Cerebellar nuclear complex (tissue), 1 donor: ENCODE results near the gene NPB.
"Not testable (repeated sequence)": the region's sequence is repeated elsewhere in the genome, so short reads cannot be mapped to it uniquely, and the experiment has no call there.

ENCODE experiments used
- DNase-seq, 2 experiments: peaks; one replicate each; lab custom pipeline; 2025; lab: John Stamatoyannopoulos, UW

NPB gene

GRCh38 chr17:81912441-81913309, 10.6 kb downstream of the NPB start:
- DNase-seq: no peak

DNA sequence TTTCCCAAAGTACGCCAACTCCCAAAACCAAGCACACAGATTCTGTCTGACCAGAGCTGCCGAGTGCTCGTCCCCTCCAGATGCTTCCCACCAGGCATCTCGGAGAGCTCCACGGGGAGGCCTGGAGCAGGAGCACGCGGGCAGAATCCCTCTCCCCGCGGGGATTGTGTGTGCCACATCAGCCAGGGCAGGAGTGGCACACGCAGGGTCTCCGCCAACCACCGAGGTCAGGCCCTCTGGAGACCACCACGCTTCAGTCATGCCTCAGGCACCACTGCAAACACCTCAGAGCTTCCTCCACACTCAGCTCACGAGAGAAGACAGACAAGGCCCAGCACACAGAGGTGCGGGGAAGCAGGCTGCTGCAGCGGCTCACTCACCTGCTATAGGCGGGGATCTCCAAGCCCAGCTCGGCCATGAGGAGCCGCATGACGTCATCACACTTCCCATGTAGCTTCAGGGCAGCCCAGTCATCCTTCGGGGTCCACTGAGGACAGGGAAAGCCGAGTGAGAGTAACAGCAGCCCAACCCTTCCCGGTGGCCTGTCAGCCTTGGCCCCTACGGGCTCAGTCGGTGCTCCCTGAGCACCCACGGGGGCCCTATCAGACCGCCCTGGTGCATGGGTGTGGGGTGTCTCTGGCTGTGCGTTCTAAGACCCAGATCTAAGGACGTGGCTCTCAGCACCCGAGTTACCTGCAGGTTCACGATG, 11.5 kb downstream of the NPB start:
- no peak for DNase-seq

- no peak for DNase-seq
Measured at GRCh38 chr17:81914103-81914850, 12.2 kb downstream of the NPB start.

DNA sequence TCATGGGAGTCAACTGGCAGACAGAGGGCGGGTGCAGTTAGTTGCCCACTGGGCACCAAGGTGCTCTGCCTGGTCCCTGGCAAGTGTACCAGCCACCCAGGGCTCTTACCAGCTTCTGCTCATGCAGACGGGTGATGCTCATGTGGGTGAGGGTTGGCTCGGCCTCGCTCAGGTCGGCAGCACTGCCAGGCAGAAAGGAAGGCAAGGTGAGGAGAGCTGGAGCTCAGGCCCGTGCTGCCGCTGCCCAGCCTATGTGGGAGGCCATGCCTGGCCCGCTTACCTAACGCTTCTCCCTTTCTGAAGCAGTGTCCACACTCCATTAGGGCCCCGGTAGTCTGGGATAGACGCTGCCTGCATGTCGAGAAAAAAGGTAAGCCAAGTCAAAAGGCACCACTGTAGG, 13.3 kb downstream of the NPB start:
- DNase-seq: no peak

DNA sequence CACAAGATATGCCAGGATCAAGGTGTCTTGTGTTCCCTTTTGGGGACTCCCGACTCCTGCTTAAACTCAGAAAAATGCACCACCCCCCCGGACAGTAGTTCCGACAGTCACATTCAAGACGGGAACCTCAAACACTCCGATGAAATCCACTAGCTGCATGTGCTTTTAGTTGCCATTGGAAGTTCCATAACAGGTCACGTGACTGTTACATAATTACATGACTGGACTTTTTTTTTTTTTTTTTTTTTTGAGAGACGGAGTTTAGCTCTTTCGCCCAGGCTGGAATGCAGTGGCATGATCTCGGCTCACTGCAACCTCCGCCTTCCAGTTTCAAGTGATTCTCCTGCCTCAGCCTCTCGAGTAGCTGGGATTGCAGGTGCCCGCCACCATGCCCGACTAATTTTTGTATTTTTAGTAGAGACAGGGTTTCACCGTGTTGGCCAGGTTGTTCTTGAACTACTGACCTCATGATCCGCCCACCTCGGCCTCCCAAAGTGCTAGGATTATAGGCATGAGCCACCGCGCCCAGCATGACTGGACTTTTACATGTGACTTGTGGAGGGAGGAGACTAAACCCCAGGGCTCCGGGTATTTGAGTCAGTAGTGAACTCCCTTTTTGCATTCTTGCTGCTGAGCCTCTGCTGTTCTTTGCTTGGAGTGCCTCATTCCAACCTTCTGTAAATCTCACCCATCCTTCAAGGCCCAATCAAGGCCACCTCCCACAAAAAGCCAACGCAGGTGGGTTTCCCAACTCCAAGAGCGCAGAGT, 14.4 kb downstream of the NPB start:
- DNase-seq: no peak

DNA sequence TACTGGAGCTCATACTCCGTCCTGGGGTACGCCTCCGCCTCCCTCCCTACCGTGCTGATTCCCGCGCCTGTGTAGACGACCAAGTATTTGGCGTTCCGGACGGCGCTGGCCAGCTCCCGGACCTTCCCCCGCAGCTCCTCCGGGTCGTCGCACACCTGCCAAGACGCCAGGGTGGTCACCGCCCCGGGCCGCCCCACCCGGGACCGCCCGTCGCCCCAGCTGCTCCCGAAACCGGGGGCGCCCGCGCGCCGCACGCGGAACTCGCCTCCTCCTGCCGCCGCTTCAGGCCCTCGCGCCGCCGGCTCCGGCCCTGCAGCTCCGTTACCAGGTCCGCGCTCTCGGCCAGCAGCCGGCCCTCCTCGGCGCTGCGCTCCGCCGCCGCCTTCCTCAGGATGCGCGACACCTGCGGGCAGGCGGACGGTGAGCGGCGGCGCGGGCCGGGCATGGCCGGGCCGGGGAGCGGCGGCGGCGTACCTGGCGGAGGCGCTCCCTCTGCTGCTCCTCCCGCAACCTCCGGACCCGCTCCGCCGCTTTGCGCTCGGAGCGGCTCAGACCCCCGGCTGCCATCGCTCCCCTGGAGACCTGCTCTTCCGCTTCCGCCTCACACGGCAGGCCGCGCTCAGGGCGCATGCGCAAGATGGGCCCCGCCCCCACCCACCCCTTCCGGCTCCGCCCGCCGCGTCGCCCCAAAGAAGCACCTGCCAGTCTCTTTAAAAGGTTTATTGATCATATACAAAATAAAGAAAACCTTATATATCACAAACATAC, 15.7 kb downstream of the NPB start, which contains the start of gene SIRT7:
SIRT7 (minus strand) TSS at position 612 of the 768 bp plus-strand sequence; CDS start at position 567, 45 bp downstream.
- DNase-seq: peak in 1 of 2 experiments; percentile 68

- DNase-seq: not testable (repeated sequence)
Measured at GRCh38 chr17:81918333-81918669, 16.3 kb downstream of the NPB start.

DNA sequence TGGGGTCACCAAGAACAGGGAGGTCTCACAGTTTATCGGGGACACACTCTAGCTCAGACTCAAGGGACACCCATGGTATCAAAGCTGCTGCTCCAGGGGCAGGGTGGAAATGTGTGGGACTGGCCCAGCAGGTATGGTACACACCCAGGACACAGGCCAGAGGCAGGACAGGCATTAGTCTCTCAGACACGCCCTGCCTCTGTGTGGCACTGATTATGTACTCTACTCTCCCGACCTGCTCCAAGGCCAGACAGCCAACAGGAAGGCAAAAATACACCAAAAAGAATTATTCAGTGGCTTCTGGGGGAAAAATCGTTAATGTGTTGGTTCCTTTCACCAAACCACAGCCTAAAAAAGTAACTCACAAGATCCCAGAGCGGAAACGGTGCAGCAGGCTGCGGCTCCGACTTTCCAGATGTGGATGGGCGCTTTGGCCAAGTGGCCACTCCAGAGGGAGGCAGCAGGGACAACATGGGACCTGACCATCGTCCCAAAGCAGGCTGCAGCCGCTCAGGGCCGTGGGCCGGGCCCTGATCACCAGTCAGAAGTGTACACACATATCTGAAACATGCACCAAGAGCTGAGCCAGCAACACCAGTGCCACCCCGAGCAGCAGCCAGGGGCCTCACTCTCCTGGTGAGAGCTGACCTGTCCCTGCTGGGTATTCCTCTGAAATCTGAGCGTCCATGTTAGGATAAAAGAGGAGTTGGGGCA, 17.0 kb downstream of the NPB start:
- DNase-seq: no peak

DNA sequence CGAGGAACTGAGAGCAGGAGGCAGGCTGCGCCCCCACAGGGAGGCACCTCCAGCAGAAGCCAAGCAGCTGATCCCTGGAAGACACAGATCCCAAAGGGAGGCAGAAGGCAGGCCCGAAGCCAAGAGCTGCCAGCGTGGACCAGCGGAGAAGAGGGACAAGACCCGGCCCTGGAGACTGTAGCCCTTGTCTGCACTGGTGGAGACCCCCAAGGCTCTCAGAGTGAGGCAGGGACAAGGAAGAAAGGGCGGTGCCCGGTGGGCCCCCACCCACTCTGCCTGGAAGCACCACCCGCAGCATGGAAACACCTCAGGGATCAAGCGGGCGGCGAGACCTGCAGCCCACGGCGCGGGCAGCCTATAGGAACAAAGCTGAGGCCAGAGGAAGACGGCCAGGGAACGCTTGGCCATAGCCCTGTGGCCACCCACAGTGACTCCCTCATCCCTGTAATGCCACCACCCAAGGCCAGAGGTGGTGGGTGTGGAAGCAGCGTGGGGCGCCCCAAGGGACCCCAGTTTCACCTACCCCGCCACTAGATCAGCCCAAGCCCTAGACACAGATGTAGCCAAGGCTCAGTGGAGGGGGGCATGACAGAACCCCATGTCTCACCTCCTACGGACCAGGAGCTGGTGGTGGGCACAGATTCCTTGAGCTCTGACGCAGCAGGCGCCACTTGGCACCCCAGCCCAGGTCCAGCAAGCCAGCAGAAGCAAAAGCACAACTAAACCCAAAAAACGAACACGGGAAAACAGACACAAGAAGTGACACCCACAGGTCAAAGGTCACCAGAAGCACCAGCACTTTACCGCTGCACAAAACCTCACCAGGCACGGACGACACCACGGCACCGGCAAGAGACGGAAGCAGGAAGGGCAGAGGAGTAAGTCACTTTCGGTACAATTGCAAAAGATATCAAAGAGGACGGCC, 18.8 kb downstream of the NPB start:
- no peak for DNase-seq

- DNase-seq: no peak
Measured at GRCh38 chr17:81921537-81921862, 19.5 kb downstream of the NPB start.

DNA sequence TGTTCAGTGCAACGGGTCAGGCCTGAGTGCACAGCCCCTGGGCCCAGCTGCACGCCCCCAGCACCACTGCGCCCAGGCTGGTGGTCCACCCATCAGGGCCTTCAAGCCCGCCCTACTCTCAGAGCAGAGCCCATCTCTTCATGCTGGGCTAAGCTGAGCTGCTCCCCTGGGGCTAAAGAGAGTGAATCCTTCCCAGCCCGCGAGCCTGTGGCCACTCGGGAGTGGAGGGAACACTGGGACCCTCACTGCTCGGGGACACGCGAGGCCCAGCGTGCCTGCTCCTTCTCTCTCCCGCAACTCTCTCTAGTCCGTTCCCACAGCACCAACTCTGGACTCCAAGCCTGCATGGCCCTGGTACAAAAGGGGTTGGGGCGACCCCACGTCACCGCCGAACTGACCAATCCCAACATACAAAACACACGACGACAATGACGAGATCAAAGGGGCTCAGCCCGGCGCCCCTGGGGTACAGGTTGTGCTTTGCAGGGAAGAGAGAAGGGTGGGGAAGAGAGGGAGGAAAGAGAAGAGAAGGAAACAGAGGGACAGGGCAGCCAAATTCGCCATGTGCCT, 20.0 kb downstream of the NPB start:
- DNase-seq: no peak

DNA sequence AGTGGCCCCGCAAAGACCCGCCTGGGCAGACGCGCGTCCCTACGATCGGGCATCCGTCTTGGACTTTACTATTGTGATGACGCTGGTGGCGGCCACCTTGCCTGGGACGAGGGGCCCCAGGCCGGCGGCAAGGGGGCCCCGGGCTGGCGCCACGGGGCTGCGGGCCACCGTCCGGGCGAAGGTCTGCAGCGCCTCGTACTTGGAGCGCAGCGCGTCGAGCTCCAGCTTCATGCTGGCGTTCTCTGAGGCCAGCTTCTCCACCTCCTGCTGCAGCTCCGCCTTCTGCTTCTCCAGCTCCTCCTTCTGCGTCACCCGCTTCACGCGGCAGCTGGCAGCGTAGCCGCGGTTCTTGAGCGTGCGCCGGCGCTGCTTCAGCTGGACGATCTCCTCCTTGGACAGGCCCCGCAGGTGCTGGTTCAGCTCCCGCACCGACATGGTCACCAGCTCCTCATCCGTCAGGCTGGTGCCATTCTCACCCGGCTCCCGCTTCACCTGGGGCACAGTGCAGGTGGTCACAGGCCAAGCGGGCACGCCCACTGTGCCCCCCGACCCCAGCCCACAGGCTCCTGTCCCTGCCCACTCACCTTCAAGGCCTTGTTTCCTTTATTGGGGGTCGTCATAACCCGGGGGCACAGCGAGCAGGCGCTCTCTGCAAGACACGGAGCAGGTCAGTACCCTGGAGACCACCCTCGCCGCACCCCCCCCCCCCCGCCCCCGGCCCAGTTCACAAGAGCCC, 20.7 kb downstream of the NPB start:
- no peak for DNase-seq

DNA sequence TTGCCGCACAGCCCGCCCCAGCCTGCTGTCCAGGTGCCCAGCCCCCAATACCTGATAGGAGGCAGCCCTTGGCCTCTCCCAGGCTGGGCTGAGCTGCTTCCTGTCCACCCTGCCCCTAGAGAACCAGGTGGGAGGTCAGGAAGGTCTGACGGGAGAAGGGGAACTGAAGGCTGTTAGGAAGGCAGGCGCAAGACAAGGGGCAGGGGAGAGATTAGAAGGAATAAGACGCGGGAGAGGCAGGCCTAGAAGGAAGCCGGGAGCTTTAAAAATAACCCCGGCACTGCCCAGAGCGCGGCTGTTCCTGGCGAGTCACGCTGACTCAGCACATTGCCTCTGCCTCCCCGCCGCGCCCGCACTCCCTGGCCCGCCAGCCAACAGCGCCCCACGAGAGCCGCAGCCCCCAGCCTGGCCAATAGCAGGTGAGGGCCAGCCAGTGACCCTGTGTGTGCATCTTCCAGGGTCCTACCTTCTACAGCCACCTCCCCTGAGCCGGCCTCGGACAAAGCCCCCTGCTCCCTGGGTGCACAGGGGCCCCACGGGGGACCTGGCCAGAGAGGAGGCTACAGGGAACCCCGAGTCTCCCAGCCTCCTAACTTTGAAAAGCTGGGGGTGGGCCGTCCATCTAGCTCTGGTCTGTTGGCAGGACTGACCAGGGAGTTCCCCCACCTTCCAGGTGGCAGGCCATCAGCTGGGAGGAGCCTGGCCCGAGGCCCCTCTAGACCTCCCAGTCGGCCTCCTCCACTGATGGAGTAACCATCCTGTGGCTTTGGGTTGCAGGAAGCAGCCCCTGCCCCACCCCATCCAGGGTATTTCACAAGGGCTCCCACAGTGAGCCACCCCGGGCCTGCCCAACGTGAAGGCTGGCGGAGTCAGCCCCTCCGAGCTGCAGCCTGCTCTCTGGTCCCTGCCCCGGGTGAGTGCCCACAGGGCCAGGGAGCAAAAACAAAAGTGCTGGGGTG, 21.5 kb downstream of the NPB start:
- no peak for DNase-seq

- no peak for DNase-seq
Measured at GRCh38 chr17:81924557-81925532, 22.8 kb downstream of the NPB start.

DNA sequence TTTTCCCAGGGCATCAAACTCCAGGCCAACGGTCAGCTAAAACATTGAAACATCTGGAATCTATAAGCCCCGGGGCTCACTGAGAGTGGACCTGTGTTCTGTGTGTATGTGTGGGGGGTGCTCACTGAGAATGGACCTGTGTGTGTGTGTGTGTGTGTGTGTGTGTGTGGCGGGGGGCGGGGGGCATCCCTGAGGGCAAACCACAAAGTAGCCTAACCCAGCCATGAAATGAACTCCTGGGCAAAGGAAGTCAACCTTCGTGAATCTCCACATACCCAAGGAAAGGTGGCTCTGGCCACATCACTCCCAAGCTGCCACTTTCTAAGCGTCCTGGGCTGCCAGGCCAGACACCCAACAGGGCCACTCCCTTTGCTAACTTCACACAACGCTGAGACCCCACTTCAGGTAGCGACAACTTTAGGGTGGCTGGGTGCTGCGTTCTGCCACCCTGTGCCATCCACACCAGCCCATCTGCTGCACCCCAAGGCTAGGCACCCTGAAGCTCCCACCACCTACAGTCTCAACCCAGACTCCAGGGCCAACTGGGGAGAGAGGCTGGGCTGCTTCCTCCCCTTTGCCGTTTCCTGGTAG, 23.9 kb downstream of the NPB start:
- no peak for DNase-seq
